Measurements from ENCODE around the gene TMEM39B. TPM values are rescaled to one million over a fixed set of nuclear protein-coding genes. Genes with fewer than 3 reads are reported as not detected.

TMEM39B gene
- total RNA-seq, 1 donor from 2014 or later: 13.3 TPM

DNA sequence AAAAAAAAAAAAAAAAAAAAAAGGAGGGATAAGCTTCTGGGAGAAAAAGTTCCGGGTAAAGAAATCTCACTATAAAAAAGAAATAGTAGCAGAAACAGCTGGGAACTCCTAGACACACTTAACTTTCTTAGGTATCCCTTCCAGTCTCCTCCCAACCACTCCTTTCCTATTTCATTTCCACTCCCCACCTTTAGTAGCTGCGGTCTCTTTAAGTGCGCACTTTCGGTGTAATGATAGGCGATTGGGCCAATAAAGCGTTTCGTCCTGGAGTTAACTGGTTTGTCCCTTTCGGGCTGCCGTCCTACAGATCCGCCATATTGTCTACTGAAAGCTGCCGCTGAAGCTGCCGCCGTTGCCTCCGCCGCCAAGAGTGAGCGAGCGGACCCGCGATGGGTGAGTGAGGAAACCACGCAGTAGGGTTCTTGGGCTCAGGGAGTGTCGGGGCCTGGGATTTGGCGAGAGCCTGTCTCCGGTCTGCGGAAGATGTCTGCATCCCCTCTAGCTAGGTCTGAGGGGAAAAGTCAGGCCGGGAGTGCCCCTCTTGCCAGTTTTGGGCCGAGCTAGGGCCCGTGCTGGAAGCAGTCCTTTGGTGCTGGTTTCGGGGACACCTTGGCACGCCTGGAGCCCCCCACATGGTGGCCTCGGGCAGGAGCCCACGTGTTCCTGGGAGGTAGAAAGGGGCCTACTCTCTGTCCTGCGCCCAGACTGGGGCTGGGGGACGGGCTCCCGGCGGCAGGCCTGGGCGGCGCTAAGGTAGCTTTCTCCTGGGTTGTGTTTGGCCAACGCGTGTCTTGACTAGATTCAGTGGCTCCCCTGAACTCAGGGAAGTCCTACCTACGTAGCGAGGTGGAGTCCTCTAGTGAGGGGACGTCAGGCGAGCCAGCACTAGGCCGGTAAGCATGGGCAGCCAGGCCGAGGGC, 35.3 kb downstream of the TMEM39B start, which contains the start of gene KPNA6:
TSS of gene KPNA6 (plus strand) at position 315 of the 920 bp plus-strand sequence. CDS start at position 390, 75 bp downstream.
- Mint-ChIP-seq H3K4me1 (ENCODE audit: low read depth, unreplicated experiment) (peaks cover 4% of the 10 kb centered on the region), H3K27ac (ENCODE audit: unreplicated experiment) (peak within 1 kb of the TSS; percentile 99), H3K36me3 (ENCODE audit: low read depth, unreplicated experiment) (peaks cover 3% of the 10 kb centered on the region), H3K9me3 (ENCODE audit: unreplicated experiment) (no peaks in the 10 kb centered on the region), H3K4me3 (ENCODE audit: unreplicated experiment) (peak within 1 kb of the TSS; percentile 99), H3K27me3 (ENCODE audit: low read depth, unreplicated experiment) (no peaks in the 10 kb centered on the region)
- H3K4me2 ChIP-seq (ENCODE audit: low read length): peak within 1 kb of the TSS; percentile 89
- peak within 1 kb of the TSS; percentile 89 for H2AFZ ChIP-seq (ENCODE audit: low read depth, low read length)
- no peaks in the 10 kb centered on the region for H3K9me3 ChIP-seq (ENCODE audit: insufficient read depth, low read depth, low read length)
- peak within 1 kb of the TSS; percentile 94 for H3K27ac ChIP-seq (ENCODE audit: low read depth, low read length)
- DNase-seq (ENCODE audit: low read depth) (peak; percentile 97), FAIRE-seq (no peak)
- no peaks in the 10 kb centered on the region for H3K27me3 ChIP-seq (ENCODE audit: insufficient read depth, low read length)
- H3K9ac ChIP-seq (ENCODE audit: low read length): peak within 1 kb of the TSS; percentile 99
- peaks cover 6% of the 10 kb centered on the region for H3K4me1 ChIP-seq (ENCODE audit: insufficient read depth, low read length)
- peaks cover 54% of the 10 kb centered on the region for H3K79me2 ChIP-seq (ENCODE audit: insufficient read depth, low read length)
- TF ChIP-seq, protein P1, sequence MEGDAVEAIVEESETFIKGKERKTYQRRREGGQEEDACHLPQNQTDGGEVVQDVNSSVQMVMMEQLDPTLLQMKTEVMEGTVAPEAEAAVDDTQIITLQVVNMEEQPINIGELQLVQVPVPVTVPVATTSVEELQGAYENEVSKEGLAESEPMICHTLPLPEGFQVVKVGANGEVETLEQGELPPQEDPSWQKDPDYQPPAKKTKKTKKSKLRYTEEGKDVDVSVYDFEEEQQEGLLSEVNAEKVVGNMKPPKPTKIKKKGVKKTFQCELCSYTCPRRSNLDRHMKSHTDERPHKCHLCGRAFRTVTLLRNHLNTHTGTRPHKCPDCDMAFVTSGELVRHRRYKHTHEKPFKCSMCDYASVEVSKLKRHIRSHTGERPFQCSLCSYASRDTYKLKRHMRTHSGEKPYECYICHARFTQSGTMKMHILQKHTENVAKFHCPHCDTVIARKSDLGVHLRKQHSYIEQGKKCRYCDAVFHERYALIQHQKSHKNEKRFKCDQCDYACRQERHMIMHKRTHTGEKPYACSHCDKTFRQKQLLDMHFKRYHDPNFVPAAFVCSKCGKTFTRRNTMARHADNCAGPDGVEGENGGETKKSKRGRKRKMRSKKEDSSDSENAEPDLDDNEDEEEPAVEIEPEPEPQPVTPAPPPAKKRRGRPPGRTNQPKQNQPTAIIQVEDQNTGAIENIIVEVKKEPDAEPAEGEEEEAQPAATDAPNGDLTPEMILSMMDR (IDR thresholded peaks at IDR 0.05; ENCODE audit: insufficient read depth, low read depth, low read length): no peak
- H3K36me3 ChIP-seq (ENCODE audit: insufficient read depth, low read length): no peaks in the 10 kb centered on the region
- H4K20me1 ChIP-seq (ENCODE audit: insufficient read depth, low read length): peaks cover 50% of the 10 kb centered on the region
- H3K4me3 ChIP-seq (ENCODE audit: insufficient read depth, low read depth, low read length): peak within 1 kb of the TSS; percentile 98

- Mint-ChIP-seq H3K4me3 (ENCODE audit: unreplicated experiment) (peak overlapping the region; percentile 57), H3K9me3 (ENCODE audit: unreplicated experiment) (no peaks in the 10 kb centered on the region), H3K4me1 (ENCODE audit: low read depth, unreplicated experiment) (peaks cover 7% of the 10 kb centered on the region), H3K36me3 (ENCODE audit: low read depth, unreplicated experiment) (peaks cover 6% of the 10 kb centered on the region), H3K27me3 (ENCODE audit: low read depth, unreplicated experiment) (no peaks in the 10 kb centered on the region), H3K27ac (ENCODE audit: unreplicated experiment) (peak overlapping the region; percentile 9)
- Histone ChIP-seq H3K9me3 (ENCODE audit: insufficient read depth, low read depth, low read length) (no peaks in the 10 kb centered on the region), H3K79me2 (ENCODE audit: insufficient read depth, low read length) (peaks cover 84% of the 10 kb centered on the region), H4K20me1 (ENCODE audit: insufficient read depth, low read length) (peaks cover 77% of the 10 kb centered on the region), H3K9ac (ENCODE audit: low read length) (no peak overlapping the region), H3K4me2 (ENCODE audit: low read length) (no peak overlapping the region), H3K36me3 (ENCODE audit: insufficient read depth, low read length) (no peaks in the 10 kb centered on the region), H3K27ac (ENCODE audit: low read depth, low read length) (no peak overlapping the region), H3K4me1 (ENCODE audit: insufficient read depth, low read length) (peaks cover 6% of the 10 kb centered on the region), H3K4me3 (ENCODE audit: insufficient read depth, low read depth, low read length) (no peak overlapping the region), H2AFZ (ENCODE audit: low read depth, low read length) (no peak overlapping the region), H3K27me3 (ENCODE audit: insufficient read depth, low read length) (no peaks in the 10 kb centered on the region)
- no peak for FAIRE-seq
- no peak for TF ChIP-seq EZH2 (IDR thresholded peaks at IDR 0.05; ENCODE audit: insufficient read depth, low read length)
- TF ChIP-seq, protein P1 (IDR thresholded peaks at IDR 0.05; ENCODE audit: insufficient read depth, low read depth, low read length): no peak
- no peak for DNase-seq (ENCODE audit: low read depth)
These were observed 38.4 kb downstream of the TMEM39B start for GRCh38 chr1:32111040-32111623.
